GM12891 (cell line): ENCODE results near the gene FGF3.
"Not testable (repeated sequence)": the region's sequence is repeated elsewhere in the genome, so short reads cannot be mapped to it uniquely, and the experiment has no call there.

Experiments used
- DNase-seq: peaks from one replicate; pipeline ENCODE4 v3.0.0; 2011; ENCODE audit warnings: low spot score; ENCODE audit not compliant: insufficient read length
- FAIRE-seq: peaks from 2 replicates; lab custom pipeline; 2011; peaks lifted over from hg19 to GRCh38; lab: Jason Lieb, UNC
- PAX5 ChIP-seq: IDR thresholded peaks from 2 replicates; pipeline ENCODE4 v1.6.1; 2011; ENCODE audit warnings: low read length, moderate library complexity, mild to moderate bottlenecking; ENCODE audit not compliant: insufficient read depth, severe bottlenecking
- POLR2A ChIP-seq: IDR thresholded peaks from 2 replicates; pipeline ENCODE4 v1.6.1; 2011; ENCODE audit warnings: low read depth, low read length, control low read depth
- POLR2AphosphoS5 ChIP-seq: IDR thresholded peaks from 2 replicates; pipeline ENCODE4 v1.6.1; 2011; ENCODE audit warnings: low read depth, low read length, control low read depth
- POU2F2 ChIP-seq: IDR thresholded peaks from 2 replicates; pipeline ENCODE4 v1.6.1; 2011; ENCODE audit warnings: low read depth, mild to moderate bottlenecking, control low read depth, low read length, moderate library complexity
- SPI1 ChIP-seq: IDR thresholded peaks from 2 replicates; pipeline ENCODE4 v1.6.1; 2011; ENCODE audit warnings: low read depth, low read length, control low read depth
- TAF1 ChIP-seq: IDR thresholded peaks from 2 replicates; pipeline ENCODE4 v1.6.1; 2011; ENCODE audit warnings: low read depth, low read length, control low read depth

FGF3 gene

DNA sequence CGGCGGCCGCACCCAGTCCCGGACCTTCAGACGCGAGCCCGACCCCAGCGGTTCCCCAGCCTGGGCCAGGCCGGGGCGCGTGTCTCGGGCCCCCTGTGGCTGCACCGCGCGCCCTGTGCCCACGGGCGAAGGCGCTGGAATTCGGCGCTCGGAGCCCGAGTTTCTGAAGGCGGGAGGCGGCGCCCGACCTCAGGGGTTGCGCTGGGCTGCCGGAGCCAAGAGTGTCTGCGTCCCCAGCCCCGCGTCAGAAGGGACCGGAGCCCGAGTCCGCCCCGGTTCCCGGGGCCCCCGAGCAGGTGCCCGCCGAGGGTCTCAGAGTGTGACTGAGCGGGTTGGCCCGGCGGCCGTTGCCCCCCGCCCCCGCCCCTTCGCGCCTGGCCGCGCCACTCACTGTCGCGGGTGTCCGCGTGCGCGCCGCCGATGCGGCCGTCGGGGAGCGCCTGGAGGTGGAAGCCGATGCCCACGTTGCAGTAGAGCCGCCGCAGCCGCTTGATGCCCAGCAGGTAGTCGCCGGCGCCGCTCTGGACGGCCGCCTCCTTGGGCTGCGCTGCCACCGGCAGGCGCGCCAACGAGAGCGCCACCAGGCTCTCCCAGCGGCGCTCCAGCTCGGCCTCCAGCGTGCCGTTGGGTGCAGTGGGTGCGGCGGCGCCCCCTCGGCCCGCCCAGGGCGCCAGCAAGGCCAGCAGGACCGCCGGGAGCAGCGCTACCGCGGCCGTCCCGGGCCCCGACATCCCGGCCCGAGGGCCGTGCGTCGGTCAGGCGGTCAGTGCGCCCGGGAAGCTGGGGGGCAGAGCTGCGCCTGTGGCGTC is 44.7 kb downstream of the FGF3 start:
- no peak for TF ChIP-seq POLR2AphosphoS5
- TF ChIP-seq POLR2A: no peak
- TF ChIP-seq PAX5: no peak
- TF ChIP-seq TAF1: no peak
- TF ChIP-seq SPI1: no peak
- TF ChIP-seq POU2F2: no peak
- FAIRE-seq (no peak), DNase-seq (no peak)

DNA sequence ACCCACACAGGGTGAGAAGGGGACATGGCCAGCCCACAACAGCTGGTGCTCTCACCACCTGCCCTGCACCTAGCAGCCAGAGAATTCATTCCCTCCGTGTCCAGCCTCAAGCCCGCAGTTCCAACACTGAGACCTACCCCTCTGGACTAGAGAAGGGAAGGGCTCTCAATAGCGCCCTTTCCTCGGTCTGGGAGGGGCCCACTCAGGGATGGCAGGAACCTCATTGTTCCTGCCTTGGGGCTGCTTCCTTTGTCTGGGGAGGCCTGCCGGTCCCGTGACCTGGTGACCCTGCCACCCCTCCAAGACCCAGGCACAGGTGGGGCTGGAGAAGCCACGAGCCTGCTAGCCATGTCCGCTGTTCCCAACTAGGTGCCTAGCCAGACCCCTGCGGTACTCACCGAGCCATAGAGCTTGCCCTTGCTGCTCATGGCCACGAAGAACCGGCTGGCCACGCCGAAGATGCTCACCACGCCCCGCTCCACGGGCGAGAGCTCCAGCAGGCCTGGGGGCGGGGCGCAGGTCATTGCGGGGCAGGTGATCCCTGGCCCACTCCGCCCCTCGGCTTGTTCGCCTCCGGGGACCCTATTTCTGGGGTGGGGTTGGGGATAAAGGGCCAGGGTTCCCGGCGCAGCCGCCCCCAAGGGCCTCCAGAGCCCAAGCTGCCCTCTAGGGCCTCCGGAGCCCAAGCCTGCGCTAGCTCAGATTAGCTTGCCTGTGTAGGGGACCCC is 45.4 kb downstream of the FGF3 start:
- TF ChIP-seq POLR2AphosphoS5 (no peak), TAF1 (no peak), PAX5 (no peak), SPI1 (no peak), POLR2A (no peak), POU2F2 (no peak)
- DNase-seq (no peak), FAIRE-seq (no peak)

DNA sequence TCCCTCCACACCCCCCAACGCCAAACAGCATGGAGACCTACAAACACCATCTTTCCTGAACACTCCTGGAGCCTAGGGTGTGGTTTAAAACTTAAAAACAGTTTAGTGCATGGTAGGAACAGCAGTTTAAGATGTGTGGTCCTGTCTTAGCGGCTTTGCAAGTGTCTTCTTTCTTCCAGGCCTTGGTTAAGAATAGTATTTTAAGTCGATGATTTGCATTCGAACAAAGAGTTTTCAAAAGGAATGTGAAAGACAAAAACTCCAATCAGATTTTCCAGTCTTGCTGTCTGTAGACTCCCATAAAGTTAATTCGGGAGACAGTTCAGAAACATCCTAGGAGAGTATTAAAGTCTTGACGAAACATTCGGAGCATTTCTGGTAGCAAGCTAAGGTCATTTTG is 47.8 kb downstream of the FGF3 start:
- DNase-seq (no peak), FAIRE-seq (no peak)
- TF ChIP-seq PAX5: no peak
- TF ChIP-seq POLR2AphosphoS5: no peak
- no peak for TF ChIP-seq SPI1
- TF ChIP-seq TAF1: no peak
- no peak for TF ChIP-seq POU2F2
- no peak for TF ChIP-seq POLR2A

DNA sequence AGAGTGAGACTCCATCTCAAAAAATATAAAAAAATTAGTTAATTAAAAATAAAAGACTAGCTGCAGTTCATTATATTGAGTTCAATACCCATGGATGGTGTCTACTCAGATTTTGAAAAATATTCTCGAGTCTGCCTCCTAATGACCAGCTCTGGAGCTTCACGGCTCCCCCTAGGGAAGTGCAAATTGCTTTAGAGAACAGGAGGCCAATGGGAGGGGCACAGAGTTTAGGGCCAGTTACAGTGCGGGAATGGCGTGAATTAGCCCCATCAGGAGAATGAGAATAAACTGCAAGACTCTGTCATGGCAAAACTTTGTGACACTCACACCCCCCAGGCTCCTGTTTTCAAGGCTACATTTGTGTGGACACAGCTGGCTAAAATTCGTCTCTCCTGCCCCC is 48.7 kb downstream of the FGF3 start:
- TF ChIP-seq TAF1 (no peak), PAX5 (no peak), POU2F2 (no peak), POLR2AphosphoS5 (no peak), POLR2A (no peak), SPI1 (no peak)
- FAIRE-seq (no peak), DNase-seq (no peak)

DNA sequence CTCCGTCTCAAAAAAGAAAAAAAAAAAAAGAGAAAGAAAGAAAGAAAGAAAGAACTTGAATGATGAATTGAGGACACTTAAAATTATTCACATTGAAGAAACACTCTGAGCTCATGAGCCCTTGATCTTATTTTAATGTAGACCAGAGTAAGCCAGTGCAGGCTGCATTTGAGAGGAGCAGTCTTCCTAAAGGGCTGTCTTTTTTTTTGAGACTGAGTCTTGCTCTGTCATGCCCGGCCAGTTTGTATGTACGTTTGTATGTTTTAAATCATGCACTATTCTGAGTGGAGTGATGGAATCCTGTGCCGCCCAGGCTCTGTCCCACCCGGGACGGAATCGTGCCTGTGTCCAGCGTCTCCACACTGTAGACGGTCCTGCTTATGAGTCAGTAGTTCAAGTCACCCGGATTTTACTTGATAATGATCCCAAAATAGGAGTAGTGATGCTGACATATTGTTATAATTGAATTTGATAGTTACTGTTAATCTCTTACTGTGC is 53.7 kb downstream of the FGF3 start:
- no peak for FAIRE-seq
- no peak for DNase-seq
- no peak for TF ChIP-seq TAF1
- no peak for TF ChIP-seq POU2F2
- no peak for TF ChIP-seq POLR2A
- TF ChIP-seq POLR2AphosphoS5: no peak
- no peak for TF ChIP-seq SPI1

DNA sequence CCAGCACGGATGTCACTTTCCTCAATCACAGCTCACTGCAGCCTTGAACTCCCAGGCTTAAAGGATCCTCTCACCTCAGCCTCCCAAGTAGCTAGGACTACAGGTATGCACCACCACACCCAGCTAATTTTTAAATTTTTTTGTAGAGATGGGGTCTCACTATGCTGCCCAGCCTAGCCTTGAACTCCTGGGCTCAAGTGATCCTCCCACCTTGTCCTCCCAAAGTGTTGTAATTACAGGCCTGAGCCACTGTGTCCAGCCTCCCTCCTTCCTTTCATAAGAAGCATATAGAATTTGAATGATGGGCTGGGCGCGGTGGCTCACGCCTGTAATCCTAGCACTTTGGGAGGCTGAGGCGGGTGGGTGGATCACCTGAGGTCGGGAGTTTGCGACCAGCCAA is 54.3 kb downstream of the FGF3 start:
- FAIRE-seq, DNase-seq: not testable (repeated sequence)

DNA sequence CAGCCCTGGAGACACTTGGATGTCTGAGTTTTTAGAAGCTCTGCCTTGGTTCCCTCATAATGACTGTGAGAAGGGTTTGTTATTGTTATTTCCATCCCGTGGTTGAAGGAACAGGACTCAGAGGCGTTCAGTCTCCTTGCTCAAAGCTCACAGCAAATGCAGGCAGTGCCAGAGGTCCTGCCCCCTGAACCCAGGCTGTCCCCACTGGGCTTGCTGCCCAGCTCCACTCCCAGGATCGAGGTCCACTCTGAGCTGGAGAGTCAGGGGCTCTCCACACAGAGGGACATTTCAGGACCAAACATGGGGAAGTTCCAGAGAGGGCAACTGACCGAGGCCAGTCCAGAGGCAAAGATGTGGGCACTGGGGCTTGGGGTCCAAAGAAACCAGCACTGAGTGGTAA is 58.9 kb downstream of the FGF3 start:
- no peak for FAIRE-seq
- no peak for DNase-seq
- TF ChIP-seq POLR2A (no peak), POU2F2 (no peak), POLR2AphosphoS5 (no peak), TAF1 (no peak), SPI1 (no peak), PAX5 (no peak)
